PC-3 (cell line): ENCODE data around the gene NKAIN2. TPM values are rescaled to one million over a fixed set of nuclear protein-coding genes. Genes with fewer than 3 reads are reported as not detected.
"Not testable (repeated sequence)": the region's sequence is repeated elsewhere in the genome, so short reads cannot be mapped to it uniquely, and the experiment has no call there.

Source experiments
- ATAC-seq: fragments of 200-7000 bp; cut with Tn5 transposase; 2 replicates; pipeline ENCODE4 v1.9.1; 2020; ENCODE audit warnings: mild to moderate bottlenecking, moderate library complexity
- BruUV-seq: library from RNA; stranded (reverse); fragments of 400-500 nt; replicated peaks from 2 replicates; lab custom pipeline; 2021; lab: Mats Ljungman, UMichigan
- CTCF ChIA-PET: fragments of 300-600 bp; sonication (Branson Sonifier 250); formaldehyde crosslinking; loops from one replicate; lab custom pipeline; 2022; ENCODE audit warnings: antibody characterized with exemption; lab: Charles Lee
- POLR2A ChIA-PET: fragments of 300-600 bp; sonication (Branson Sonifier 250); formaldehyde crosslinking; loops from one replicate; lab custom pipeline; 2022; ENCODE audit warnings: antibody characterized with exemption; ENCODE audit not compliant: unreplicated experiment; lab: Charles Lee
- DNase-seq: peaks from one replicate; pipeline ENCODE4 v3.0.0-alpha.2; 2015
- H2AFZ ChIP-seq: fragments of 300-600 bp; sonication (generic); 2 replicates; pipeline ENCODE4 v1.6.0; 2016; ENCODE audit warnings: antibody characterized with exemption, low read length
- H3F3A ChIP-seq: fragments of 300-600 bp; sonication (generic); one replicate; pipeline ENCODE4 v1.6.0; 2017; ENCODE audit warnings: antibody characterized with exemption, low read length, control low read depth, mild to moderate bottlenecking; ENCODE audit not compliant: unreplicated experiment
- H3K27ac ChIP-seq: fragments of 300-600 bp; sonication (generic); 2 replicates; pipeline ENCODE4 v1.5.1; 2016; ENCODE audit warnings: mild to moderate bottlenecking, low read length
- H3K27me3 ChIP-seq: fragments of 300-600 bp; sonication (generic); 2 replicates; pipeline ENCODE4 v1.6.1; 2016; ENCODE audit warnings: low read length, mixed read lengths
- H3K36me3 ChIP-seq: fragments of 300-600 bp; sonication (generic); 2 replicates; pipeline ENCODE4 v1.6.1; 2016; ENCODE audit warnings: low read depth, mixed run types, low read length, mixed read lengths
- H3K4me1 ChIP-seq: fragments of 300-600 bp; sonication (generic); 2 replicates; pipeline ENCODE4 v1.5.1; 2016; ENCODE audit warnings: low read length; ENCODE audit not compliant: insufficient read depth
- H3K4me2 ChIP-seq: fragments of 300-600 bp; sonication (generic); 2 replicates; pipeline ENCODE4 v1.6.0; 2016; ENCODE audit warnings: low read length
- H3K4me3 ChIP-seq: fragments of 300-600 bp; sonication (generic); 2 replicates; pipeline ENCODE4 v1.5.1; 2016; ENCODE audit warnings: mild to moderate bottlenecking, low read length, mixed read lengths
- H3K79me2 ChIP-seq: fragments of 300-600 bp; sonication (generic); 2 replicates; pipeline ENCODE4 v1.6.1; 2017; ENCODE audit warnings: low read length, mixed read lengths
- H3K9ac ChIP-seq: fragments of 300-600 bp; sonication (generic); 2 replicates; pipeline ENCODE4 v1.6.0; 2016; ENCODE audit warnings: mild to moderate bottlenecking, low read length
- H3K9me2 ChIP-seq: fragments of 300-600 bp; sonication (generic); replicated peaks from 2 replicates; pipeline ENCODE4 v1.6.1; 2016; ENCODE audit warnings: mixed run types, low read length, mixed read lengths
- H3K9me3 ChIP-seq: fragments of 300-600 bp; sonication (generic); 2 replicates; pipeline ENCODE4 v1.6.1; 2016; ENCODE audit warnings: low read length, mixed read lengths
- H4K20me1 ChIP-seq: fragments of 300-600 bp; sonication (generic); 2 replicates; pipeline ENCODE4 v1.6.1; 2016; ENCODE audit warnings: low read length, mixed read lengths
- EZH2 ChIP-seq: fragments of 300-600 bp; sonication (generic); IDR thresholded peaks from one replicate; pipeline ENCODE4 v1.6.1; 2017; ENCODE audit warnings: antibody characterized with exemption, mild to moderate bottlenecking, low read length; ENCODE audit not compliant: unreplicated experiment
- EZH2phosphoT487 ChIP-seq: fragments of 300-600 bp; sonication (generic); IDR thresholded peaks from 2 replicates; pipeline ENCODE4 v1.6.1; 2018; ENCODE audit warnings: mild to moderate bottlenecking, antibody characterized with exemption, low read length, borderline replicate concordance
- intact Hi-C: fragments of 100-400 bp; cut with micrococcal nuclease; formaldehyde crosslinking; loops from 2 replicates; pipeline ENCODE4 v1.9.0; 2023
- total RNA-seq: library from RNA; depleted of rRNA; stranded (reverse); fragments of >200 nt; gene quantifications from 2 replicates; pipeline ENCODE4 v1.2.3, GENCODE V29; 2014
- TF ChIP-seq, protein P1 (sequence below): fragments of 300-600 bp; sonication (generic); conservative IDR thresholded peaks from 2 replicates; pipeline ENCODE4 v1.5.1; 2017; ENCODE audit warnings: antibody characterized with exemption, low read depth, mild to moderate bottlenecking, low read length

NKAIN2 gene
- total RNA-seq, 1 experiment from 2014 or later = not detected

DNA sequence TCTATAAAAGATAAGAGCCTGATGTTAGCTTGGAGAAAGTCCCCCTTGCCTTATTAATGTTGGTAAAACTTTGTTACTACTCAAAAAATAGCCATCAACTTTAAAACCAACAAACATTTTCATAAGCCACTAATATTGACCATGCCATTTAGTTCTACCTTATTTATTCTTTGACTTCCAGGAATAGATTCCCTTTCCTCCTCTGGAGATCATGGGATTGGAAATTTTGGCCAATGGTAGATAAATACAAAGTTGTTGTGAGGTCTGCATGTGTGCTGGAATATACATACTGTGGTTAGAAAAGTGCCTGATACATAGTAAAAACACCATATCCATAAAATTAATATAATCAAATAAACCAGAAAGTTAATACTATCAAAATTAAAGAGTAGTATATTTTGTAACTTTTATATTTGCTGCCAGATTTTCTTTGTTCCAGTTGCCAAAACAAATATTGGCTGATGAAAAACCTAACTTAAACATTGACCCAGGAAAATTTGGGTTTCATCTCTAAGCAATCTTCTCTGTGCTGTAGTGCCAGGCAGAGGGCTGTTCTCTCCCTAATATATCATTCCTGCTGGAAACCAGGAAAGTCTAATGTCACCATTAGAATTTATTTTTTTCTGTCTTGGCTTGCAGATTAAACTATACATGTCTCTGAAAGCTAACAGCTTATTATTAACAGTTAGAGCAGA lies 169.1 kb downstream of the NKAIN2 start:
- no TSS peak for BruUV-seq
- no peak overlapping the region for H3K4me3 ChIP-seq
- H3F3A ChIP-seq = no peaks in the 10 kb centered on the region
- H3K9me3 ChIP-seq = no peaks in the 10 kb centered on the region
- ATAC-seq (no peak), DNase-seq (no peak)
- H3K27me3 ChIP-seq = no peaks in the 10 kb centered on the region
- H2AFZ ChIP-seq = no peak overlapping the region
- no peaks in the 10 kb centered on the region for H3K36me3 ChIP-seq
- intact Hi-C loops = no loop called here
- H3K9me2 ChIP-seq = no peaks in the 10 kb centered on the region
- no peak overlapping the region for H3K9ac ChIP-seq
- POLR2A ChIA-PET = no interaction called here
- H3K79me2 ChIP-seq = no peaks in the 10 kb centered on the region
- CTCF ChIA-PET = no interaction called here
- H3K27ac ChIP-seq = no peak overlapping the region
- TF ChIP-seq, protein P1, sequence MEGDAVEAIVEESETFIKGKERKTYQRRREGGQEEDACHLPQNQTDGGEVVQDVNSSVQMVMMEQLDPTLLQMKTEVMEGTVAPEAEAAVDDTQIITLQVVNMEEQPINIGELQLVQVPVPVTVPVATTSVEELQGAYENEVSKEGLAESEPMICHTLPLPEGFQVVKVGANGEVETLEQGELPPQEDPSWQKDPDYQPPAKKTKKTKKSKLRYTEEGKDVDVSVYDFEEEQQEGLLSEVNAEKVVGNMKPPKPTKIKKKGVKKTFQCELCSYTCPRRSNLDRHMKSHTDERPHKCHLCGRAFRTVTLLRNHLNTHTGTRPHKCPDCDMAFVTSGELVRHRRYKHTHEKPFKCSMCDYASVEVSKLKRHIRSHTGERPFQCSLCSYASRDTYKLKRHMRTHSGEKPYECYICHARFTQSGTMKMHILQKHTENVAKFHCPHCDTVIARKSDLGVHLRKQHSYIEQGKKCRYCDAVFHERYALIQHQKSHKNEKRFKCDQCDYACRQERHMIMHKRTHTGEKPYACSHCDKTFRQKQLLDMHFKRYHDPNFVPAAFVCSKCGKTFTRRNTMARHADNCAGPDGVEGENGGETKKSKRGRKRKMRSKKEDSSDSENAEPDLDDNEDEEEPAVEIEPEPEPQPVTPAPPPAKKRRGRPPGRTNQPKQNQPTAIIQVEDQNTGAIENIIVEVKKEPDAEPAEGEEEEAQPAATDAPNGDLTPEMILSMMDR = no peak
- TF ChIP-seq EZH2 = no peak
- no peak for TF ChIP-seq EZH2phosphoT487
- H4K20me1 ChIP-seq = no peaks in the 10 kb centered on the region
- no peaks in the 10 kb centered on the region for H3K4me1 ChIP-seq
- no peak overlapping the region for H3K4me2 ChIP-seq

DNA sequence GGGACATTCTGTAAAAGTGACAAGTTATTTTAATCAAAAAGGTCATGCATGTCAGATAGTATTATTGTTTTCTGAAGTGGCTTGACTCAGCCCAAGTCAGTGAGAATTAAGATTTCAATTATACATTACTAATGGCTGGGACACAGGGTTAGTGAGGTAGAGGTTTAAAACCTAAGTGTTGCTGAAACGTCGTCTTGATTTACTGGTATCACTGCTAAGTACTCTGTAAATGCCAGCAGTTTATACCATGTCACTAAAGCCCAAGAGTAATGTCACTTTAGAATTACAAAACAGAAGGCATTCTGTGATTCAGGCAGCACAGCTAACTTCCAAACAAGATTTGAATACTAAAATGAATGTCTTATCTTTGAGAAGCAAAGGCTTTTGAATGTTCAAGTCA lies 176.6 kb downstream of the NKAIN2 start:
- Histone ChIP-seq H3K4me1 (no peaks in the 10 kb centered on the region), H3K36me3 (no peaks in the 10 kb centered on the region), H3K4me3 (no peak overlapping the region), H3K27ac (no peak overlapping the region), H4K20me1 (no peaks in the 10 kb centered on the region), H3K9ac (no peak overlapping the region), H2AFZ (no peak overlapping the region), H3K79me2 (no peaks in the 10 kb centered on the region), H3K9me2 (no peaks in the 10 kb centered on the region), H3K27me3 (no peaks in the 10 kb centered on the region), H3F3A (no peaks in the 10 kb centered on the region), H3K9me3 (no peaks in the 10 kb centered on the region), H3K4me2 (no peak overlapping the region)
- no peak for DNase-seq
- CTCF ChIA-PET = no interaction called here
- TF ChIP-seq, protein P1 = no peak
- TF ChIP-seq EZH2 (no peak), EZH2phosphoT487 (no peak)
- POLR2A ChIA-PET = no interaction called here
- intact Hi-C loops = no loop called here
- ATAC-seq = no peak
- no TSS peak for BruUV-seq

DNA sequence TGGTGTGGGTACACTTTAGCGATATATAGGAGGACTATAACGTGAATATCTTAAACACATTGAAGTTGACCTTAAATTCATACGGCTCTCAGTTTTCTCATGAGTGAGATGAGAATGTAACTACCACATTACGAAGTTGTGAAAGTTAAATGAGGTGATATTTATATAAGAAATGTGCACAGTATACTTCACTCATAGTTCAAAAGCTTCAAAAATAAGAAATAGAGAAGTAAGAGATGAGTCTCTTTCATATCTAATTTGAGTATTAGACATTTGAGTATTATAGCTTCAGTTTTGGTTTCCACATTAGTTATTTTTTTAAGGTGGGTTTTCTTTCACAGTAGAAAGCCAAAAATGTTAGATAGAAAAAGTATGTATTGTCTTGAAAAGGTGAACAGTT lies 183.3 kb downstream of the NKAIN2 start:
- no peaks in the 10 kb centered on the region for H3K9me2 ChIP-seq
- no peaks in the 10 kb centered on the region for H3K27me3 ChIP-seq
- no peak overlapping the region for H3K4me3 ChIP-seq
- POLR2A ChIA-PET = no interaction called here
- no peaks in the 10 kb centered on the region for H3K79me2 ChIP-seq
- H4K20me1 ChIP-seq = no peaks in the 10 kb centered on the region
- H3K36me3 ChIP-seq = no peaks in the 10 kb centered on the region
- H3K9me3 ChIP-seq = no peaks in the 10 kb centered on the region
- ATAC-seq = no peak
- H2AFZ ChIP-seq = no peak overlapping the region
- no peak overlapping the region for H3K9ac ChIP-seq
- TF ChIP-seq EZH2phosphoT487 (no peak), EZH2 (no peak)
- TF ChIP-seq, protein P1 = no peak
- intact Hi-C loops = no loop called here
- BruUV-seq = no TSS peak
- H3F3A ChIP-seq = no peaks in the 10 kb centered on the region
- H3K4me2 ChIP-seq = no peak overlapping the region
- no peaks in the 10 kb centered on the region for H3K4me1 ChIP-seq
- CTCF ChIA-PET = no interaction called here
- H3K27ac ChIP-seq = no peak overlapping the region
- DNase-seq = no peak

DNA sequence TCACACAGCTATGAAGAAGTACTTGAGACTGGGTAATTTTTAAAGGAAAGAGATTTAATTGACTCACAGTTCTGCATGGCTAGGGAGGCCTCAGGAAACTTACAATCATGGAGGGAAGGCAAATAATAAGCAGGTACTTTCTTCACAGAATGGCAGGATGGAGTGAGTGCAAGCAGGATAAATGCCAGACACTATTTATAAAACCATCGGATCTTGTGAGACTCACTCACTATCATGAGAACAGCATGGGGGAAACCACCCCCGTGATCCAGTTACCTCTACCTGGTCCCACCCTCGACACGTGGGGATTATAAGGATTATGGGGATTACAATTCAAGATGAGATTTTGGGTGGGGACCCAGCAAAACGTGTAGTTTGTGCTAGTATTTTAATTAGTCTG lies 186.3 kb downstream of the NKAIN2 start:
- H3K27ac ChIP-seq, intact Hi-C loops, H3K9me2 ChIP-seq, H3K4me2 ChIP-seq, H4K20me1 ChIP-seq, BruUV-seq, ATAC-seq, DNase-seq, H3K4me1 ChIP-seq, H3K79me2 ChIP-seq, H3K4me3 ChIP-seq, H3K9me3 ChIP-seq, H3K9ac ChIP-seq, H3K36me3 ChIP-seq, H2AFZ ChIP-seq, H3K27me3 ChIP-seq, H3F3A ChIP-seq, CTCF ChIA-PET, POLR2A ChIA-PET: not testable (repeated sequence)
